ENCODE results near the gene CMTM2. TPM values are rescaled to one million over a fixed set of nuclear protein-coding genes. Genes with fewer than 3 reads are reported as not detected.

The CMTM2 gene
- total and polyA plus RNA-seq, 2 of the 4 experiments (the other 2 are of a cell fraction), result not detected

DNA sequence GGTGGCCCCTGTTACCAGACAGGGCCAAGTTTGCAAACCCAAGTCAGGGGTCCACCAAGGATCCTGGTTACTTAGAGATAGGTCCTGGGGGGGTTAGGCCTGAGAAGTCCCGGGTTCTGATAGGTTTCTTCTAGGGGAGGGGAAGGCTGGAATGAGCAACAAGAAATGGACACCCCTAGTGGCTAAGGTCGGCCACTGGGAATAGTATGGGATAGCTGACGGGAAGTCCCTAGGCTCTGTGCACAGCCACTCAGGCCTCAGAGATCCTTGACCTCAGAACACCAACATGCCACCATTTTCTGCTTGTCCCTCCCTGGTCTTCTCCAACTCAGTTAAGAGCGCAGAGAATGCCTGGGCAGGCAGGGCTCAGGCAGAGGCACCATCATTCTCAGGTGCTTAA lies 42.7 kb upstream of the CMTM2 start:
- CTCF ChIA-PET, result interaction anchor here (0.6 kb wide), 1 partner anchor 823 kb away, joined by 5 read pairs; no protein-coding TSS in a partner anchor

More for the DNA sequence above, 42.7 kb upstream of the CMTM2 start:
- H2AK9ac ChIP-seq (replicated peaks; ENCODE audit: low read depth, low read length, poor library complexity), result peak overlapping the region; percentile 34
- H2AK5ac ChIP-seq (ENCODE audit: low read depth, low read length), result no peak overlapping the region
- no peak overlapping the region for H3K27ac ChIP-seq (ENCODE audit: insufficient read depth, low read length)
- ATAC-seq (ENCODE audit: low read depth), result no peak
- TF ChIP-seq, protein P1, sequence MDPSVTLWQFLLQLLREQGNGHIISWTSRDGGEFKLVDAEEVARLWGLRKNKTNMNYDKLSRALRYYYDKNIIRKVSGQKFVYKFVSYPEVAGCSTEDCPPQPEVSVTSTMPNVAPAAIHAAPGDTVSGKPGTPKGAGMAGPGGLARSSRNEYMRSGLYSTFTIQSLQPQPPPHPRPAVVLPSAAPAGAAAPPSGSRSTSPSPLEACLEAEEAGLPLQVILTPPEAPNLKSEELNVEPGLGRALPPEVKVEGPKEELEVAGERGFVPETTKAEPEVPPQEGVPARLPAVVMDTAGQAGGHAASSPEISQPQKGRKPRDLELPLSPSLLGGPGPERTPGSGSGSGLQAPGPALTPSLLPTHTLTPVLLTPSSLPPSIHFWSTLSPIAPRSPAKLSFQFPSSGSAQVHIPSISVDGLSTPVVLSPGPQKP (IDR thresholded peaks at IDR 0.05; ENCODE audit: borderline replicate concordance, low read depth, low read length), result no peak
- TF ChIP-seq MAZ (IDR thresholded peaks at IDR 0.05; ENCODE audit: borderline replicate concordance, low read depth, low read length), result no peak
- TF ChIP-seq CEBPB (IDR thresholded peaks at IDR 0.05; ENCODE audit: low read depth, low read length), result no peak
- no peak for TF ChIP-seq RCOR1 (IDR thresholded peaks at IDR 0.05; ENCODE audit: insufficient replicate concordance, low read length)
- no peak for TF ChIP-seq RFX5 (IDR thresholded peaks at IDR 0.05; ENCODE audit: low read depth, low read length)
- TF ChIP-seq MAFK (IDR thresholded peaks at IDR 0.05; ENCODE audit: low read depth, low read length), result no peak
- TF ChIP-seq POLR2A (IDR thresholded peaks at IDR 0.05; ENCODE audit: low read depth, low read length), result no peak
- no peak for TF ChIP-seq SMC3 (IDR thresholded peaks at IDR 0.05; ENCODE audit: low read depth, low read length)
- no peak for TF ChIP-seq RAD21 (IDR thresholded peaks at IDR 0.05; ENCODE audit: low read length)
- no peak for TF ChIP-seq BHLHE40 (IDR thresholded peaks at IDR 0.05; ENCODE audit: low read depth, low read length)
- TF ChIP-seq MXI1 (IDR thresholded peaks at IDR 0.05; ENCODE audit: borderline replicate concordance, low read depth, low read length), result no peak
- TF ChIP-seq, protein P2, sequence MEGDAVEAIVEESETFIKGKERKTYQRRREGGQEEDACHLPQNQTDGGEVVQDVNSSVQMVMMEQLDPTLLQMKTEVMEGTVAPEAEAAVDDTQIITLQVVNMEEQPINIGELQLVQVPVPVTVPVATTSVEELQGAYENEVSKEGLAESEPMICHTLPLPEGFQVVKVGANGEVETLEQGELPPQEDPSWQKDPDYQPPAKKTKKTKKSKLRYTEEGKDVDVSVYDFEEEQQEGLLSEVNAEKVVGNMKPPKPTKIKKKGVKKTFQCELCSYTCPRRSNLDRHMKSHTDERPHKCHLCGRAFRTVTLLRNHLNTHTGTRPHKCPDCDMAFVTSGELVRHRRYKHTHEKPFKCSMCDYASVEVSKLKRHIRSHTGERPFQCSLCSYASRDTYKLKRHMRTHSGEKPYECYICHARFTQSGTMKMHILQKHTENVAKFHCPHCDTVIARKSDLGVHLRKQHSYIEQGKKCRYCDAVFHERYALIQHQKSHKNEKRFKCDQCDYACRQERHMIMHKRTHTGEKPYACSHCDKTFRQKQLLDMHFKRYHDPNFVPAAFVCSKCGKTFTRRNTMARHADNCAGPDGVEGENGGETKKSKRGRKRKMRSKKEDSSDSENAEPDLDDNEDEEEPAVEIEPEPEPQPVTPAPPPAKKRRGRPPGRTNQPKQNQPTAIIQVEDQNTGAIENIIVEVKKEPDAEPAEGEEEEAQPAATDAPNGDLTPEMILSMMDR (conservative IDR thresholded peaks at IDR 0.05; ENCODE audit: low read depth, low read length), result no peak
- TF ChIP-seq NFE2L2 (IDR thresholded peaks at IDR 0.05; ENCODE audit: low read depth, low read length), result no peak
- H3K9ac ChIP-seq (ENCODE audit: low read depth, low read length), result no peak overlapping the region
- no peak overlapping the region for H3K56ac ChIP-seq (ENCODE audit: extremely low read depth, insufficient read depth, low read length)
- no peak for DNase-seq
- intact Hi-C loops (cut with micrococcal nuclease) (no loop called here), dilution Hi-C loops (cut with HindIII; ENCODE audit: low sequenced_read_pairs, unreplicated experiment) (no loop called here), in situ Hi-C loops (cut with MboI; ENCODE audit: low sequenced_read_pairs) (no loop called here)
- H2BK120ac ChIP-seq (ENCODE audit: low read depth, low read length), result no peak overlapping the region
- peaks cover 20% of the 10 kb centered on the region for H3K36me3 ChIP-seq (ENCODE audit: control insufficient read depth, insufficient read depth, low read length)
- no peak overlapping the region for H4K5ac ChIP-seq (ENCODE audit: low read depth, low read length)
- 83% methylated on average over 1 of the region's 4 CpGs; no CpG with 5 or more reads in 1 of the 2 experiments for WGBS, 2 experiments (ENCODE audit: extremely low coverage in 2 of 2, insufficient read length in 1 of 2)
- no peaks in the 10 kb centered on the region for H3K4me1 ChIP-seq (ENCODE audit: control insufficient read depth, insufficient read depth, low read length)
- no peaks in the 10 kb centered on the region for H4K20me1 ChIP-seq (ENCODE audit: insufficient read depth, low read length)
- H4K8ac ChIP-seq (ENCODE audit: low read depth in 2 of 2, low read length in 2 of 2), result no peak overlapping the region
- H2BK20ac ChIP-seq (ENCODE audit: low read depth, low read length), result no peak overlapping the region
- no peak overlapping the region for H3K23ac ChIP-seq (ENCODE audit: low read depth, low read length)
- no TSS peak for BruUV-seq (replicated peaks)
- no peak overlapping the region for H3K4me3 ChIP-seq (ENCODE audit: insufficient read depth, low read depth, low read length)
- no peak overlapping the region for H3K4ac ChIP-seq (ENCODE audit: low read depth, low read length)
- no peak overlapping the region for H2AFZ ChIP-seq (replicated peaks; ENCODE audit: low read length, poor library complexity)
- no peak overlapping the region for H2BK15ac ChIP-seq (ENCODE audit: low read depth, low read length)
- H2BK5ac ChIP-seq (ENCODE audit: low read depth, low read length, poor library complexity, severe bottlenecking), result no peak overlapping the region
- no peak overlapping the region for H3K4me2 ChIP-seq (ENCODE audit: low read depth, low read length)
- H3K9me3 ChIP-seq (ENCODE audit: control insufficient read depth, insufficient read depth, low read length), result no peaks in the 10 kb centered on the region
- POLR2A ChIA-PET (ENCODE audit: unreplicated experiment), result interaction anchor here (0.7 kb wide), 1 partner anchor 10 kb away, joined by 5 read pairs; no protein-coding TSS in a partner anchor
- H3K14ac ChIP-seq (replicated peaks; ENCODE audit: low read depth, low read length), result no peak overlapping the region
- no peaks in the 10 kb centered on the region for H3K27me3 ChIP-seq (ENCODE audit: control insufficient read depth, insufficient read depth, low read length)
- 0 out of 2 replicates have a peak, but pooled peaks cover 4% of the 10 kb centered on the region for H3K9me1 ChIP-seq (ENCODE audit: insufficient read depth, low read length)
- no peak overlapping the region for H3K18ac ChIP-seq (ENCODE audit: low read depth, low read length)
- no peaks in the 10 kb centered on the region for H3K79me1 ChIP-seq (ENCODE audit: low read depth in 1 of 2, low read length in 2 of 2)
- H4K91ac ChIP-seq (ENCODE audit: insufficient read depth, low read depth, low read length), result no peak overlapping the region
